Memory B cell (primary cell): ENCODE results near the gene ADRB1.

Experiments used
- ATAC-seq: fragments of 150-1000 bp; cut with Tn5 transposase; 2 replicates; pipeline ENCODE4 v1.10.0; 2021; ENCODE audit warnings: low read depth, mild to moderate bottlenecking, moderate library complexity
- DNase-seq, 2 donors: peaks; one replicate each; pipeline ENCODE4 v3.0.0; 2022; ENCODE audit warnings: low spot score in 2 of 2
- H3K27ac Mint-ChIP-seq: one replicate; pipeline ENCODE4 v1.8.0; 2022; ENCODE audit warnings: mild to moderate bottlenecking, moderate library complexity, mixed read lengths
- H3K27me3 Mint-ChIP-seq: one replicate; pipeline ENCODE4 v1.8.0; 2022; ENCODE audit warnings: mixed read lengths
- H3K36me3 Mint-ChIP-seq: one replicate; pipeline ENCODE4 v1.8.0; 2022; ENCODE audit warnings: mild to moderate bottlenecking, mixed read lengths
- H3K4me1 Mint-ChIP-seq: one replicate; pipeline ENCODE4 v1.8.0; 2022; ENCODE audit warnings: mixed read lengths
- H3K4me3 Mint-ChIP-seq: one replicate; pipeline ENCODE4 v1.8.0; 2022; ENCODE audit warnings: mild to moderate bottlenecking, moderate library complexity, mixed read lengths
- H3K9me3 Mint-ChIP-seq: one replicate; pipeline ENCODE4 v1.8.0; 2022; ENCODE audit warnings: mixed read lengths

ADRB1 gene

DNA sequence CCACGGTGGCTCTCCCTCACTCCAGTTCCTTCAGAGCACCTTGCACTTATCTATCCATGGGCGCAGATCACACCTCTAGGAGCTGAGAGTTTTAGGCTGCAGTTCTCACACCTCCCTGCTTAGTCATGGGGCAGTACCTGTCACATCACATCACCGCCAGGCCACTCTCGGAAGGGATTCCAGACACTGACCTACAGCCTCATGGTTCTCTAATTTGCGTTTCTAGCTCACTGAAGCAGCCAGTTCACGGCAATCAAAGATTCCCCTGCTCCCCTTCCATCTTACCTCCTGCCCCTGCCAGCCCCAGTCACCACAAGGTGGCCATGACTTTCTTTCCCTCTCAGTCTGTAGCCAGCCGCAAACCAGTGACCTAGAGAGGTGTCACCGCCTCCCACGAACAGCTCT, 34.2 kb downstream of the ADRB1 start:
- Mint-ChIP-seq H3K27ac (no peak overlapping the region), H3K4me1 (peaks cover 27% of the 10 kb centered on the region), H3K36me3 (no peaks in the 10 kb centered on the region), H3K27me3 (peaks cover 2% of the 10 kb centered on the region), H3K4me3 (no peak overlapping the region), H3K9me3 (no peaks in the 10 kb centered on the region)
- no peak for ATAC-seq
- DNase-seq: no peak

DNA sequence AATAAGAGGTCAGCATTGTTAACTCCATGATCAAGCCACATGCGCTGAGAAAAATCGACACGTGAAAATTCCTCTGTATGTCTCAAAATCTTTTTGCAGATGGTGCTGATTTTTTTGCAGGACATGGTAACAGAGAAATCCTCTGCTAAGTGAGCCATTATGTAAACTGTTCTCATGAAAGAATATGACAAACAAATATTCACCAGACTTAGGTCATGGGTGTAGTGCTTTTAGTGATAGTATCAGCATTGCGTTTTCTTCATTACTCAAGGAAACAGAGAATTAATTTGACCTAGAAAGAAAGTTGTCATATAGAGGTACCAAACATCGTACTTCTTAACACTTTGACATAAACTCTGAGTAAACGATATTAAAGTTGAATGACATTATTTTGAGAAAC, 34.7 kb downstream of the ADRB1 start:
- Mint-ChIP-seq H3K4me3 (no peak overlapping the region), H3K9me3 (no peaks in the 10 kb centered on the region), H3K4me1 (peaks cover 24% of the 10 kb centered on the region), H3K27ac (no peak overlapping the region), H3K27me3 (peaks cover 2% of the 10 kb centered on the region), H3K36me3 (no peaks in the 10 kb centered on the region)
- ATAC-seq: no peak
- no peak for DNase-seq

DNA sequence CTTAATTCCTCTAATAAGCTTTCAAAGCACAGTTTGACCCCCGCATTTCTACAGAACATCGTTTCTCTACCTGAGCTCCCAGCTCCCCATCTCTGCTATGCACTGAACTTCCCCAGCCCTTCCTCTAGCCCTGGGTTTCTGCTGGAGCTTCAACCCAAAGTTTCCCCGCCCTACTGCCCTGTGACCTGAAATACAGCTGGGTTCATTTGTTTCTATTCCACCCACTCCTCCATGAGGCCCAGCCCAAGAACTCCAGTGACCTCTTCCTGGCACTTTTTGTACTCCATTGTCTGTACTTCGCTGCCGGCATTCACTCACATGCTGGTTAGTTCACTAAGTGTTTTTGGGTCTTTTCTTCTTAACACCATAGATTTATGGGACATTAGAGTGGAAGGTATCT, 35.8 kb downstream of the ADRB1 start:
- H3K9me3 Mint-ChIP-seq: no peaks in the 10 kb centered on the region
- H3K4me1 Mint-ChIP-seq: peaks cover 16% of the 10 kb centered on the region
- no peak overlapping the region for H3K4me3 Mint-ChIP-seq
- no peak for ATAC-seq
- H3K27ac Mint-ChIP-seq: no peak overlapping the region
- H3K27me3 Mint-ChIP-seq: peaks cover 2% of the 10 kb centered on the region
- H3K36me3 Mint-ChIP-seq: no peaks in the 10 kb centered on the region
- DNase-seq: no peak

DNA sequence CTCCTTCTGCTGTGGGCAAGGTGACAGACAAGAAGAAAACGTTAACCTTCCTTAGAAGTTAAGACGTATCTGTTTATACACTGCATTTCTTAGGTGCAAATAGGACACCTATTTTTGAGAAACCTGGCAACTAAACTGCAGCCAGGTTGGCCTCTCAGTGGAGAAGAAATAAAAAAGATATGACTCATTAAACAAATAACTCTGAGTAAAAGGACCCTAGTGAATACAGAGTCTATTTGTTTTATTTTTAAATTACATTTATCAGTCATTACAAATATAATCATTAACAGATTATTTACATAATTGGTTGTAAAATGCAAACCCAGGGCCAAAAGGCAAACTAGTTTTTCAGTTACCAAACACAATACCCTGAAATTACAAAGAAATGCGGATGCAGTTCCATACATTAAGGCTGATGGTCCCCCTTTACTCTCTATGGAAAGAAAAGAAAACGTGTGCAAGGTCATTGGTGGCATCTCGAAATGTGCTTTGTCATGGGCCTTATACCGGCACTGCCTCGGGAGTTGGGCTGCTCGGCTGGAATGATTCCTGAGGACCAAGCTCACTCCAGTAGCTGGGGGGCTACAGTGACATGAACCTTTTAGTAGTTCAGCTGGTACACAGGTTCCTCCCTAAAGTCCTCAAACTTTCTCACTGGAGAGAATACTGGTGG, 38.4 kb downstream of the ADRB1 start:
- H3K27me3 Mint-ChIP-seq: peaks cover 2% of the 10 kb centered on the region
- ATAC-seq: no peak

DNA sequence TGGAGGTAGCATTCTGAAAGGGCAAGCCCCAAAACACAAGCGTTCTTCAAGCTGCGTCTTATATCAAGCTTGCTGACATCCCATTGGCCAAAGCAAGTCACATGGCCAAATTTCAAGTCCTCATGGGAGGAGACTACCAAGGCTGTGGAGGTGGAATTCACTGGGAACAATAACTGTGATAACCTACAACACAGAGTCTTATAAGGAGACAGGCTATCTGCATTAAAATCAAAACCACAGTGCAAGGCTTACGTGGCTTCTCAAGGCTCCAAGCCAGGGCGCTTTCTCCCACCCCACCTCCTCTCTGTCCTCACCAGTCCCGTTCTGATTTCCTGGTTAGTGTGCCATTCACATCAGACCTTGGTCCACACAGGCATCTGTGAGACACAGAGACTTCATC, 39.4 kb downstream of the ADRB1 start:
- Mint-ChIP-seq H3K27ac (no peak overlapping the region), H3K27me3 (peaks cover 2% of the 10 kb centered on the region), H3K4me3 (no peak overlapping the region), H3K9me3 (no peaks in the 10 kb centered on the region), H3K36me3 (no peaks in the 10 kb centered on the region), H3K4me1 (peaks cover under 1% of the 10 kb centered on the region)
- ATAC-seq: no peak
- DNase-seq: no peak

More for the DNA sequence above, 38.4 kb downstream of the ADRB1 start:
- no peak for DNase-seq
- no peaks in the 10 kb centered on the region for H3K9me3 Mint-ChIP-seq
- H3K36me3 Mint-ChIP-seq: no peaks in the 10 kb centered on the region
- no peak overlapping the region for H3K4me3 Mint-ChIP-seq
- H3K4me1 Mint-ChIP-seq: peaks cover 11% of the 10 kb centered on the region
- no peak overlapping the region for H3K27ac Mint-ChIP-seq

DNA sequence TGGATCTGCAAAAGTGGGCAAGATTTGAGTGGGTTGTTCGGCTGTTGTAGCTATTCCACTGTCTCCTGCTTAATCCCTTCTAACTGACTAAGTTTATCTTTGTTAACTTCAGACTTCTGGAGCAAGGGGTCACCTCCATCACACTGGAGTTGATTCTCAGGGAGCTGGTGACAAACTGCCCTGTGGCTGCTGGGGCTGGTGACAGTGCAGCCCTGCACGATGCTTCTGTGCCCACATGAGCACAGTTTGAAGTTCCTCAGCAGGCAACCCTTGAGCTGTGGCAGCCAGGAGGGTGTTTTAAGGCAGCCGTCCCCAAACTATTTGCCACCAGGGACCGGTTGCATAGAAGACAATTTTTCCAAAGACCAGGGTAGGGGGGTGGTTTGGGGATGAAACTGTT, 40.5 kb downstream of the ADRB1 start:
- Mint-ChIP-seq H3K27me3 (peaks cover 2% of the 10 kb centered on the region), H3K9me3 (no peaks in the 10 kb centered on the region), H3K27ac (no peak overlapping the region), H3K4me3 (no peak overlapping the region), H3K36me3 (no peaks in the 10 kb centered on the region), H3K4me1 (no peaks in the 10 kb centered on the region)
- DNase-seq (no peak), ATAC-seq (no peak)

DNA sequence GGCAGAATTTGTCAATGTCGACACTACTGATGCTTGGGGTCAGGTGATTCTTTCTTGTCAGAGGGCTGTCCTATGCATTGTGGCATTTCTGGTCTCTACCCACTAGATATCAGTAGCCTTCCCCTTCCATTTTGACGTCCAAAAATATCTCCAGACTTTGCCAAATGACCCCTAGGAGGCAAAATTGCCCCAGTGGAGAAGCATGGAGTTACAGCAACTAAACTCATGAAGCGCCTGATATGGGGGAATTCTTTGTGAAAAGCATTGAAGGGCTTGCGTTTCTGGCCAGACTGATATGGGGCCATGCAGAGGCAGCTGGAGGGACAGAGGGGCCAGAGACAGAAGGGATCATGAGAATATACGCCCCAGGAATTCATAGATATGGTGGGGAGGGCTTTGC, 43.6 kb downstream of the ADRB1 start:
- no peak for ATAC-seq
- no peaks in the 10 kb centered on the region for H3K27me3 Mint-ChIP-seq
- H3K27ac Mint-ChIP-seq: no peak overlapping the region

DNA sequence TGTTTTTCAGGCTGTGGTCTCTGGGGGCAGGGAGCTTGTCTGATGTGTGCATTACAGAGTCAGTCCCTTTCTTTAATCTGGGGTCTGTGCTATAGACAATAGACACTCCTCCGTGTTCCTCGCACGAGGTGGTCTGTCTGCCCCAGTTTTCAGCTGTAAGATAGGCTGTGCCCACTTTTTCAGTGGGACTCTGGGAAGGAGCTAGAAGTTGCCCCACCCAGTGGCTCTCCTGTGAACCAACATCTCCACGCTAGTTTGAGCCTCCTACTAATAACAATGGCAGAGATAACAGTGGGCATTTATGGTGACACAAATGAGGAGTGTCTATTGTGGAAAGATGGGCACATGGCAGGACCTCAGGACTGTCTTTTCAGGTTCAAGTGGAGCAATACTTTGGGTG, 44.0 kb downstream of the ADRB1 start:
- H3K9me3 Mint-ChIP-seq: no peaks in the 10 kb centered on the region
- ATAC-seq (no peak), DNase-seq (no peak)
- H3K4me3 Mint-ChIP-seq: no peak overlapping the region
- H3K36me3 Mint-ChIP-seq: no peaks in the 10 kb centered on the region
- no peaks in the 10 kb centered on the region for H3K27me3 Mint-ChIP-seq
- no peaks in the 10 kb centered on the region for H3K4me1 Mint-ChIP-seq
- no peak overlapping the region for H3K27ac Mint-ChIP-seq

More for the DNA sequence above, 43.6 kb downstream of the ADRB1 start:
- Mint-ChIP-seq H3K36me3 (no peaks in the 10 kb centered on the region), H3K4me1 (no peaks in the 10 kb centered on the region), H3K4me3 (no peak overlapping the region), H3K9me3 (no peaks in the 10 kb centered on the region)
- DNase-seq: no peak

DNA sequence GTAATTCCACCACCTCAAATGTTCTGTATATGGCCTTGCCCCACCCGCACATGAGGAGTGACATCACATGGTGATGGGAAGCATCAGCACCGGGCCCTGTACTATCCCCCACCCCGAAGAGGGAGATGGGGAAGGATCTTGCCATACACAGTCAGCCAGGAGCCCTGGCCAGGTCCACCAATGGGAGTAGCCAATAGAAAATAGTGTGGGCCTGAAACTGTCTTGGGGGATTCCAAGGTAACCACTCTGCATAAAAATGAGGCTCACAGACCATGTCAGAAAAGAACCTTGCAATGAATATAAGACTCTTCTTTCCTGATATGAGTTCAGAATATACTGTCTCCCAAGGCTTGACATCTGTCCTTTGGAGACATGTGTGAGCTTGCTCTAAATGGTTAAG, 51.1 kb downstream of the ADRB1 start:
- Mint-ChIP-seq H3K27me3 (no peaks in the 10 kb centered on the region), H3K27ac (no peak overlapping the region), H3K9me3 (peaks cover 3% of the 10 kb centered on the region), H3K4me3 (peak overlapping the region; percentile 43), H3K4me1 (peaks cover 33% of the 10 kb centered on the region), H3K36me3 (no peaks in the 10 kb centered on the region)
- DNase-seq (no peak), ATAC-seq (no peak)

DNA sequence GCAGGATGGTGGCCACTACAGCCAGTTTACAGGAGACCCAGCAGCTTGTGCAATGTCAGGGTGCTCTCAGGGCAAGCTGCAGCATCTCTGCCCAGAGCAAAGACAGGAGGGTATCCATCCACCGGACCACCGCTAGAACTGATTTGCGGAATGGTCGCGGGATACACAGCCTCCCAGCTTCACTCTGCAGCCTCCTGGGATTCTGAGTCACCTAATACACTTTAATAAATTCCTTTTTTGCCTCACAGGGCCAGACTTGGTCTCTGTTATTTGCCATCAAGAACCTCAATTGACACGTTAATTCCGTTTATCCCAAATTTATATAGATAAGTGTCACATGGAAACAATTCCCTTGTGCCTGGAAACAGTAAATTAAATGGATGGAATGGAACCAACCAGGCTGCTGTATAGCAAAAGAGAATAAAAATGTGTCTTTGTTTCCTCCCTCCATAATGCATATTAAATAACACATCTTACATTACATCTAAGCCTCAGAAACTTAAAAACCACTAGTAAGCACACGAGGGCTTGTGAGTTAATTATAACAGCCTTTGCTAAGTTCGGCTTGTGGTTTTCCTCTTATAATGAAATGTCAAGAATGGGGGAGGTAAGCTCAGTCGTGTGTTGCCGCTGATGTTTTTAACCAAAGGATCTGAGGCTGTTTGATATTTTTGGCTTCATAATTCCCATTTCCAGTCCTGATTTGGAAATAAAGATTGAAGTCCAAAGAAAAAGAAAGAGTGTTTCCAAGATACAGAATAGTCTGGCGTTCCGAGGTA, 52.1 kb downstream of the ADRB1 start:
- peaks cover 42% of the 10 kb centered on the region for H3K4me1 Mint-ChIP-seq
- H3K9me3 Mint-ChIP-seq: peaks cover 3% of the 10 kb centered on the region
- ATAC-seq (peak; percentile 55), DNase-seq (no peak)
- no peaks in the 10 kb centered on the region for H3K36me3 Mint-ChIP-seq
- peaks cover 6% of the 10 kb centered on the region for H3K27me3 Mint-ChIP-seq
- H3K27ac Mint-ChIP-seq: no peak overlapping the region
- peak overlapping the region; percentile 44 for H3K4me3 Mint-ChIP-seq
